Fibroblast of skin of right quadriceps (primary cell): ENCODE measurements around the gene AGL.
"Not testable (repeated sequence)": the region's sequence is repeated elsewhere in the genome, so short reads cannot be mapped to it uniquely, and the experiment has no call there.

Source experiments
- DNase-seq: peaks from one replicate; pipeline ENCODE4 v3.0.0-alpha.2; 2013

Gene AGL

GRCh38 chr1:99944192-99944591, 94.0 kb downstream of the AGL start:
- no peak for DNase-seq

DNA sequence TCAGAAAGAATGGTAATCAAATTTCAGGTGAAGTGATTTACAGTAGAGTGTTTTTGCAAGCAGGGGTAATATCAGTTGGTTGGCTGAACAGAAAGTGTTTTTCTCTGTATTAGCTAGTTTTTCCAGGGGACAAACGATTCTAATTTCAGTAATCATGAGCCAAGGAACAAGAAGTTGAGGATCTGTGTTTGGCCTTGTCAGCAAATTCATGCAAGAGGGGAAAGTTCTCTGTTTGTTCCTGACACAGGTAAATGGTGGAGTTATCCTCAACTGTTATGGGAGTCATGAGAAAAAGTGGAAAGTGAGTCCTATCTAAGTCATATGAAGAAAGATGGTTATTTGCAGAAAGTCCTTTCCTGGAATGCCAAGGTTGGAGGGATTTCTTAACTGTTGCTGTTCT, 95.0 kb downstream of the AGL start:
- DNase-seq, result no peak

- DNase-seq, result no peak
These were observed 100.3 kb downstream of the AGL start for GRCh38 chr1:99950486-99950885.

GRCh38 chr1:99952522-99952921, 102.4 kb downstream of the AGL start:
- DNase-seq, result no peak

GRCh38 chr1:99955375-99955774, 105.2 kb downstream of the AGL start:
- no peak for DNase-seq

DNA sequence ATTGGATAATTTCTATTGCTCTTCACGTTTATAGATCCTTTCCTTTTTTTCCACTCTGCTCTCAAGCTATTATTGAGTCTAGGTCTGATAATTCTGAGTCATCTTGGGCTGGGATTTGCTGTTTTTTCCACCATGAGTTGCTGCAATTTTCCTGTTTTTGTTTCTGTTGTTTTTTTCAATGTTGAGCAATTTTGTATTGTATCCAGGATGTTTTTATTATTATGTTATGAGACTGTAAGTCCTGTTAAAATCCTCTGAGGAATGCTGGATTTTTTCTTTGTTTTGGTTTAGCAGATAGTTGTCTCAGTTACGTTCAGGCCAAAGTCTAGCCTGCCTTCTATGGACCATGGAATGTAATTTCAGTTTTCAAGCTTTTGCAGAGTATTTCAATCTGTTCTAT, 106.6 kb downstream of the AGL start:
- peak; percentile 2 for DNase-seq

DNA sequence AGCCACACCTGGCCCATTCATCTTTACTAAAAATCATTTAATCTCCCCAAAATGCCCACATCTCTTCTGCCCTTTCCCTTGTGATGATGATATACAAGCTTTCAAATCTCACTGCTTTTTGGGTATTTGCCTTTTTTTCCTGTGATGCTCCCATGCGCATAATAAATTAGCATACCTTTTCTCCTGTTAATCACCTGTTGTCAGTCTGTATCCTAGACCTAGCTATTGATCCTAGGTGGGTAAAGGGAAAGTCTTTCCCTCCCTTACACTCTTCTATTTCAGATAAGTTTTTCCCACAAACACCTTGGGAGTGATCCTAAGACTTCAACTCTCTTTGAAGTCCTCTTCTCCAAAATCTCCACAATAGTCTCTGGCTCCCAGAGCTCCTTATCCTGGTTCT, 107.7 kb downstream of the AGL start:
- no peak for DNase-seq

DNA sequence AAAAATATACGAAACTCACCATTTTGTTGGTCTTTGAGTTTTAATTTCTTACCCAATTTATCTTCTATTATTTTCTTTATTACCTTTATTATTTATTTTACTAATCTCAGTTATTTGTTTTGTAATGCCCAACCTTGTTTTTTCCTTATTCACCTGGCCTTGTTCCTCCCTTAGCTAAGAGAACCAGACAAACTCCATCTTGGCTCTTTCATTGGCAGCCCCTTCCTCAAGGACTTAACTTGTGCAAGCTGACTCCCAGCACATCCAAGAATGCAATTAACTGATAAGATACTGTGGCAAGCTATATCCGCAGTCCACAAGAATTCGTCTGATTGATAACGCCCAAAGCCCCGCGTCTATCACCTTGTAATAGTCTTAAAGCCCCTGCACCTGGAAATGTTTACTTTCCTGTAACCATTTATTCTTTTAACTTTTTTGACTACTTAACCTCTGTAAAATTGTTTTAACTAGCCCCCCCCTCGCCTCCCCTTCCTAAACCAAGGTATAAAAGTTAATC, 109.1 kb downstream of the AGL start:
- DNase-seq, result not testable (repeated sequence)

- DNase-seq, result not testable (repeated sequence)
These were observed 110.1 kb downstream of the AGL start for GRCh38 chr1:99960260-99960659.

- DNase-seq, result peak; percentile 60
These were observed 113.1 kb downstream of the AGL start for GRCh38 chr1:99963041-99963795.

DNA sequence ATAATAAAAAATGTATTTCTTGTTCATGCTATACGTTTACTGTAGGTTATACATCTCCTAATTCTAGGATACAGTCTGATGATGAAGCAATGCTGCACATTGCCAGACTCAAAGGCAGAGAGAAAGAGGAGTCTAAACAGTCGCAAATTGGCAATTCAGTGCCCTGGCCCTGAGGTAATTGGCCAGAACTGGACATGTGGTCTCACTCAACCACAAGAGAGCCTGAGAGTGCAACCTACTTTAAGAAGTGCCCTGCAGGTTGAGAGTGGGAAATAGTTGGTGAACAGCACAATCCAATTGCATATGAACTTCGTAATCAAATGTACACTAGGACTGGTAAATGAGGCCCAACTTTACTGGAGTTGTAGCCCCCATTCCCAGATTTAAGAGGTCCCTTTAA, 114.6 kb downstream of the AGL start:
- no peak for DNase-seq

DNA sequence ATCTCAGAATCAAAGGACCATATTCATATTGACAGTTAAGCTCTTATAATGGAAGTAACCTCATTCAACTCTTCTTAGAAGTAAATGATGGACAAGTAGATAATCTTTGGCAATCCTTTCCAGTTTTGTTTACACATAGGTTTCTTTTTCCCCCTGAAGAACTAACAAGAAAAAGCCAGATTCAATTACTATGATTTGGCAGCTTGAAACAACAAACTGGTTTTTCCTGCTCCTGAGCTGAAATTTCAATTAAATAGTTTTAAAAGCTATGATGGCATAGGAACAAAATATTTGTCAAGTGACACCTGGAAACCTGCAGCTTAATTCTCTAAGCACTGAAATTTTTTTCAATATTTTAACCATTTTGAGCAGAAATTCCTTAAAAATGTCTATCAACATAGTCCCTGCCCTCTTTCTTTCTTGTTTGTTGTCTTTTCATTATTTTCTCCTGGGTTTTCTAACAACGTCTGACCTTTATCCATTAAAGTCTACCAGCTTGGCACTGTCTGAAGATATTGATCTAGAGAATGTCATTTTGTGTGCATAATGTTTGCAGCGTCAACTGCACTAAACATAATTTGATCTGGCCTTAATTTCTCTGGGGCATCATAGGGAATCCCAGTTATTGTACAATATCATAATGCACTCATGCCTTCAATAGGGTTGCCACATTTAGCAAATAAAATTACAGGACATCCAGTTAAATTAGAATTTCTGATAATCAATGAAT, 115.7 kb downstream of the AGL start:
- no peak for DNase-seq

GRCh38 chr1:99968214-99968613, 118.1 kb downstream of the AGL start:
- no peak for DNase-seq

DNA sequence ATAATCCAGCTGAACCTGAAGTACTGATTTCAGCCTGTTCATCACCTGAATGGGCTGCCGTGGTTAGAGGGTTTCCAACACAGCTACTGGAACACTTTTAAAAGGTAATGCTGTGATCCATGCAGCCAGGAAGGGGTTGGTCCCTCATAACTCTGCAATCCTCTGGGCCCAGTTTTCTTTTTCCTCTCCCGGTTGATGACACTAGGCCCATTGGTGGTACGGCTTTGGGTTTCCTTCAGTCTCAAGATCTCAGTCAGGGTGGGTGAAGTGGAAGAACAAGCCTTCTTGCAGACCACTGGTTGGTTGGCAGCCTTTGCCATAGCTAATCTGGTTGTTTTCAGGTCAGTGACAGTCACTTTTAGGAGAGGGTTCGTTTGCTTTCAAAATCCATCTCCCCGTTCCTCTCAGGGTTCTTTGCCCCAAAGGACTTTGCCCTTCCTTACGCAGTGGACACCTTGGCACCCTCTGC, 119.1 kb downstream of the AGL start:
- peak; percentile 7 for DNase-seq

GRCh38 chr1:99969729-99970621, 119.8 kb downstream of the AGL start, which contains the start of gene SLC35A3:
TSS of gene SLC35A3 (plus strand) at chr1:99969996. CDS start at chr1:99993555, 23,559 bp downstream.
- peak; percentile 69 for DNase-seq

- no peak for DNase-seq
These were observed 120.6 kb downstream of the AGL start for GRCh38 chr1:99970713-99971255.

- DNase-seq, result not testable (repeated sequence)
These were observed 121.9 kb downstream of the AGL start for GRCh38 chr1:99972066-99972465.
